GM18505 (cell line): ENCODE measurements around the gene BPIFA1.

Source experiments
- ATAC-seq: cut with Tn5 transposase; IDR thresholded peaks from one replicate; pipeline ENCODE4 v1.9.1; 2021; ENCODE audit not compliant: unreplicated experiment
- POLR2A ChIP-seq: IDR thresholded peaks from 4 replicates; pipeline ENCODE4 v1.6.1; 2011; ENCODE audit warnings: borderline replicate concordance; ENCODE audit not compliant: insufficient read depth, insufficient read length; ENCODE audit errors: extremely low read depth

BPIFA1 gene

GRCh38 chr20:33250666-33251065 lies 14.9 kb downstream of the BPIFA1 start:
- TF ChIP-seq POLR2A: no peak
- no peak for ATAC-seq

- TF ChIP-seq POLR2A: no peak
- no peak for ATAC-seq
Observed at GRCh38 chr20:33251496-33251895, 15.7 kb downstream of the BPIFA1 start.

GRCh38 chr20:33252460-33252859 lies 16.7 kb downstream of the BPIFA1 start:
- no peak for ATAC-seq
- TF ChIP-seq POLR2A: no peak

- ATAC-seq: no peak
- no peak for TF ChIP-seq POLR2A
Observed at GRCh38 chr20:33255005-33255404, 19.2 kb downstream of the BPIFA1 start.

GRCh38 chr20:33257237-33257636 lies 21.4 kb downstream of the BPIFA1 start:
- no peak for ATAC-seq

GRCh38 chr20:33259371-33259770 lies 23.6 kb downstream of the BPIFA1 start:
- no peak for TF ChIP-seq POLR2A
- no peak for ATAC-seq

More at GRCh38 chr20:33257237-33257636, 21.4 kb downstream of the BPIFA1 start:
- no peak for TF ChIP-seq POLR2A

- TF ChIP-seq POLR2A: no peak
- no peak for ATAC-seq
Observed at GRCh38 chr20:33261465-33261864, 25.7 kb downstream of the BPIFA1 start.

GRCh38 chr20:33262658-33263065 lies 26.9 kb downstream of the BPIFA1 start:
- TF ChIP-seq POLR2A: no peak
- ATAC-seq: no peak

- no peak for TF ChIP-seq POLR2A
- no peak for ATAC-seq
Observed at GRCh38 chr20:33263784-33264183, 28.0 kb downstream of the BPIFA1 start.

- no peak for TF ChIP-seq POLR2A
- ATAC-seq: no peak
Observed at GRCh38 chr20:33267701-33268100, 31.9 kb downstream of the BPIFA1 start.

- no peak for TF ChIP-seq POLR2A
- ATAC-seq: no peak
Observed at GRCh38 chr20:33272155-33272873, 36.5 kb downstream of the BPIFA1 start.

- TF ChIP-seq POLR2A: no peak
- ATAC-seq: no peak
Observed at GRCh38 chr20:33273117-33273851, 37.5 kb downstream of the BPIFA1 start.

- no peak for ATAC-seq
- TF ChIP-seq POLR2A: no peak
Observed at GRCh38 chr20:33275215-33275614, 39.4 kb downstream of the BPIFA1 start.

GRCh38 chr20:33275871-33276270 lies 40.1 kb downstream of the BPIFA1 start:
- no peak for TF ChIP-seq POLR2A
- no peak for ATAC-seq
